ENCODE measurements around the gene MICAL2. TPM values are rescaled to one million over a fixed set of nuclear protein-coding genes. Genes with fewer than 3 reads are reported as not detected.
A peak's percentile ranks its signal among the peaks of the same experiment; 100 is the strongest.

The MICAL2 gene
- total RNA-seq, 1 experiment from 2014 or later, result 153 TPM

DNA sequence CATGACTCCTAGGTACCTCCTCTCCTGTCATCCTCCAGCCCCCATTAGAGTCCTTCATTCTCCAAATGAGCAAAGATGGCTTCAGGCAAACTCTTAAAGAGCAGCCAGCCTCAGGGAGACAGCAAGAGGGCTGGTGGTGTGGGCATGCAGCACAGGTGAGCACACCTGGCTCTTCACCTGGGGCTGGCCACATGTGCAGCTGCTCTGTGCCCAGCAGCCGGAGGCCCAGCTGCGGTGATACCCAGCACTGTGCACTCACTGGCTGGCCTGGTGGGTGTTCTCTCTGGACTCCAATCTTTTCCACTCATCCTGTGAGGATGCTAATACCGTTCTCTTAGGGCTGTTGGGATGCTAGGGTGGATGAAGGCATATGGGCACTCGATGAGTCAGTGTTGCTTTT is 160.9 kb downstream of the MICAL2 start:
- no peak for DNase-seq (ENCODE audit: low spot score)

DNA sequence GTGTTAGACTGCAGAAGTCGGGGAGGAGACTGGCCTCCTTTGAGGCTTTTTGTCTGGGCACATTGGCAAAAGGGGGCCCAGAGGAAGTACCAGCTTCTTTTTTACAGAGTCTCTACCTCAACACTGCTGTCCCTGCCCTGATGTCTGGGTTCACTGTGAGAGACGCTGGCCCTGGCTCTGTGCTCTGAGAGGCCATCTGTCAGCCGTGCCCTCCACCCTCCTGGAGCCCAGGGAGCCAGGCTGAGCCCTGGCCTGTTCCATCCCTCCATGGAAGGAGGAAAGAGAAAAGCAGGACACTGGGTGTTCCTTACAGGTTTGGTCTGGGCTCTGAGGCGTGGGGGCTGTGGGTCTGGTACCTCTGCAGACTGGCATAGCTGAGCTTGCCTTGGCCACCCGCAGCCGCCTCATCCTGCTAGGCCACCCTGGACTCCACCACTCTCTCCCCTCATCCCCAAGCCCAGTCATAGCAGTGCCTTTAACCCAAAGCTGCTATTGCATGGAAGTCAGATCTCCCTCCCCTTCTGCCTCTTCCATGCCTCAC is 161.5 kb downstream of the MICAL2 start:
- no peak for DNase-seq (ENCODE audit: low spot score)

DNA sequence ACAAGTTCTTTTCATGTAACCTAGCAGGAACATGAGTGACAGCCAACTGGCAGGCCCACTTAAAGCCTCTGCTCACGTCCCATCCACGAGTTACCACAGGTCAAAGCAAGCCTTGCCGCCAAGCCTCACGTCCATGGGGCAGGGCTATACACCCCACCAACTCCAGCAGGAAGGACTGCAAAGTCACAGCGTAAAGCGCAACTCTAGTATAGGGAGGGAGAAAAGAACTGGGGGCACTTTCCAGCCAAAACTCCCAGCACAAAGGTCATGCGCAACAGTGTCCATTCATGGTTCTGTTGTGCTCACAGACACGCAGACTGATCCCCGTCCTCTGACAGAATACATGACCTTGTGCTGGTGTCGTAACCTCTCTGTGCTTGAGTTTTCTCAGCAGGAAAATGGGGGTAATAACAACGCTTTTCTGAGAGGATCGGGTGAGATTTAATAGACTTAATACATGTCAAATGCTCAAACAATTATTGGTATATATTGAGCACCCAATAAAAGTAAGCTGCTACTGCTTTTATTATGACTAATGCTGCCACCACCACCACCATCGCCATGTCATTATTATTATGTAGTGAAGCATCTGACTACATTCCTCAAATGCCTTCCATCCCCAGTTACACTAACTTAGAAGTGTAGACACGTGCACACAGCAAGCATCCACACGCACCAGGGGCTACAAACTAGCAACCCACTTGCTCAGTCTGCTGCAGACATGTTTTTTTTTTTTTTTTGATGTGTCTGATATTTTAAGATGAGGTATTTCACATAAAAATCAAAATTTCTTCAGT is 162.6 kb downstream of the MICAL2 start:
- no peak for DNase-seq (ENCODE audit: low spot score)

DNA sequence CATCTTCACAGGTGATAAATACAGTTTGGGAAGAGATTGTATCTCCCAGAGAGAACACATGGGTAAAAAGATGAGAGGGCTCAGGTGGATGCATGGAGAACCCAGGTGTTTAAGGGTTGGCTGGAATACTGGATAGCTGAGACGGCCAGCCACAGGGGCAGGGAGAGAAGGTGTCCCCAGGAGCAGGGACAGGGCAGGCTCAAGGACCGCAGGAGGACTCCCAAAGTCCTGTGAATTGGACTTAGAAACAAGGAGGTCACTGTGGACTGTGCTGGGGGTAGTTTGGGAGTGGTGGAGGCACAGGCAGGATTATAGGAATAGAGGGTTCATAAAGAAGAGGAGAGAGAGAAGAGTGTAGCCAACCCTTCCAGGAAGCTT is 163.2 kb downstream of the MICAL2 start:
- DNase-seq (ENCODE audit: low spot score), result no peak

DNA sequence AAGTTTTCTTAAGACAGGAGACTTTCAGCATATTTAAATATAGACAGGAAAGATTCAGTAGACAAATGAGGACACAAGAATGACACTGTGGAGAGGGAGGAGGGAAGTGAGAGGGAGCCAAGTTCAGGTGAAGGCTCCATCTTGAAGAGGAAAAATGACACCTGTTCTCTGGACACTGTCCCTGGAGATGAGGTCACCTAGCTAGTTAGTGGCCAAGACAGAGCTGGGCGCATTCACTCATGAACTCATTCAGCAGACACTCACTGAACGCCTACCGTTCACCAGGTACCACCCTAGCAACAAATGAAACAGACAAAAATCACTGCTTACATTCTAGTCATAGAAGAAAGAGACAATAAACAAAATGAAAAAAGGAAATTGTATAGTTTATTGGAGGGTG is 163.7 kb downstream of the MICAL2 start:
- DNase-seq (ENCODE audit: low spot score), result no peak

DNA sequence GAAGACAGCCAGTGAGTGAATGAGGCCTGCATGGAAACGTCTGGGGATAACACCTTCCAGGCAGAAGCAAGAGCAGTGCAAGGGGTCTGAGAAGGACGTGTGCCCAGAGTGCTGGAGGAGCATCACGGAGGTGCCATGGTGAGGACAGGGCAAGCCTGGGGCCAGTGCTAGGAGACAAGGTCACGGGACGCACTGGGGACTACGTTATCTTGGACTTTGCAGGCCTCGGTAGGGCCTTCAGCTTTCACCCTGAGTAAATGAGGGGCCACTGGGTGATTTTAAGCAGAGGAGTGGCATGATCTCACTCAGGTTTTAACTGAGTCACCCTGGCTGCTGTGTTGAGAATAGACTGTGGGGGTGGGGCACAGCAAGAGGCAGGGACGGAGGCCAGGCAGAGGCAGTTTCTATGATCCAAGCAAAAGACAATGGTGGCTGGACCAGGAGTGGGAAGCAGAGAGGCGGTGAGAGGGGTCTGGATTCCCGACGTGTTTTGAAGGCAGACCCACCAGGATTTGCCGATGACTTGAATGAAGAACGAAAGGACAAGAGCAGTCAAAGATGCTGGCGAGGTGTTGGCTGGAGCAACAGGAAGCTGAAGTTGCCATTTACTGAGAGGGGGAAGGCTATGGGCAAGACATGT is 164.3 kb downstream of the MICAL2 start:
- DNase-seq (ENCODE audit: low spot score), result no peak

DNA sequence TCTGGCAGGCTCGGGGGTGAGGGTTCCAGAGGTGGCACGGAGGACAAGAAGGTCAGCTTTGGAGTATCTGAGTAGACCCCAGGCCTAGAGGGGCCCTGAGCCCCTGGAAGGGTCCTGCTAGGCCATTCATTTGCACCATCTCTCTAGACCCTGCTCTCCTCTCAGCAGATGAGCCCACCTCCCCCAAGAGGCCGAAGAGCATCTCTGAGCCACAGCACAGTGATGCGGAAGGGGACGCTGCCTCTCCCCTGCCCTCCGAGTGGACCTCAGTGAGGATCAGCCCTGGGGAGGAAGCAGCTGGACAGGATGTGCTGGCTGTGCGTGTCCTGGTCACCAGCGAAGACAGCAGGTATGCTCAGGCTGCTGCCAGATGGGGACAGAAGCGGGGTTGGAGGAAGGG is 165.4 kb downstream of the MICAL2 start:
- no peak for DNase-seq (ENCODE audit: low spot score)

DNA sequence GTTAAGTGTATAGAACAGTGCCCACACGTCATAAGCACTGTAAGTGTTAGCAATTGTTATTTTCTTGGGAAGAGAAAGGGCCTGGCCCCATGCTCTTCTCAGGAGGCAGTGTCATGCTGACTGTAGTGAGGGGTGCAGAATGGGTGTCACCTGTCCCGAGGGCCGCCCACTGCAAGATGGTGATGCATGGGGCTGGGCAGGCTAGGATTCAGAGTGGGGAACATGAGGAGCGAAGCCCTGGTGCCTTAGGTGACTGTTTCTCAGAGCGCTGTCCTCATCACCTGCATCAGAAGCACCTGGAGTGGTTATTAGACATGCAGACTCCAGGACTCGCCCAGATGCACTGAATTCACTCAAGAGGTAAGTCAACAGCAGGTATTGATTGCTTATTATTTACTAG is 166.0 kb downstream of the MICAL2 start:
- DNase-seq (ENCODE audit: low spot score), result no peak

DNA sequence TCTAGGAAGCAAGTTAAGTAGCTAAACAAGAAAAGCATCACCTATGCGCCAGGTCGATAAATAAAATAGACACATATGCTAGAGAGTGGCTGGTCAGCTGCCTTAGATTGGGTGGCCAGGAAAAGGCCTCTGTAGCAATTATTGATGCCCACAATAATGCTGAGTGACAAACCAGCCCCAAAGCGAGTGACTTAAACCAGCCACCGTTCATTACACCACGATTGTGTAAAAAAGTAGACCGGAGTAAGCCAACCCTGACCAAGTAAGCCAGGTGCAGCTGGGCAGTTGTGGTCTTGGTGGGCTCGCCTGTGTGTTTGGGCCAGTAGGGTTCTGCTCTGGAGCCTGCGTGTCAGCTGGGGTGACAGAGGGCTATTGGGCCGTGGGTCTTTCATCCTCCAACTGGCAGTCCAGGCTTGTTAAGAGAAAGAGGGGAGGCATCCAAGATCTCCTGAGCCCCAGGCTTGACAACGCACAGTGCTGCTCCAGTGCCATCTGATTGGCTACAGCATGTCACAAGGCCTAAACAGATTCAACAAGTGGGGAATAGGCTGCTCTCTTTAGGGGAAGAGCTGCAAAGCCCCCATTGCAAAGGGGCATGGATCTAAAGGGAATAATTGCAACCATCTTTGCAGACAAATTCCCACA is 166.6 kb downstream of the MICAL2 start:
- no peak for DNase-seq (ENCODE audit: low spot score)

DNA sequence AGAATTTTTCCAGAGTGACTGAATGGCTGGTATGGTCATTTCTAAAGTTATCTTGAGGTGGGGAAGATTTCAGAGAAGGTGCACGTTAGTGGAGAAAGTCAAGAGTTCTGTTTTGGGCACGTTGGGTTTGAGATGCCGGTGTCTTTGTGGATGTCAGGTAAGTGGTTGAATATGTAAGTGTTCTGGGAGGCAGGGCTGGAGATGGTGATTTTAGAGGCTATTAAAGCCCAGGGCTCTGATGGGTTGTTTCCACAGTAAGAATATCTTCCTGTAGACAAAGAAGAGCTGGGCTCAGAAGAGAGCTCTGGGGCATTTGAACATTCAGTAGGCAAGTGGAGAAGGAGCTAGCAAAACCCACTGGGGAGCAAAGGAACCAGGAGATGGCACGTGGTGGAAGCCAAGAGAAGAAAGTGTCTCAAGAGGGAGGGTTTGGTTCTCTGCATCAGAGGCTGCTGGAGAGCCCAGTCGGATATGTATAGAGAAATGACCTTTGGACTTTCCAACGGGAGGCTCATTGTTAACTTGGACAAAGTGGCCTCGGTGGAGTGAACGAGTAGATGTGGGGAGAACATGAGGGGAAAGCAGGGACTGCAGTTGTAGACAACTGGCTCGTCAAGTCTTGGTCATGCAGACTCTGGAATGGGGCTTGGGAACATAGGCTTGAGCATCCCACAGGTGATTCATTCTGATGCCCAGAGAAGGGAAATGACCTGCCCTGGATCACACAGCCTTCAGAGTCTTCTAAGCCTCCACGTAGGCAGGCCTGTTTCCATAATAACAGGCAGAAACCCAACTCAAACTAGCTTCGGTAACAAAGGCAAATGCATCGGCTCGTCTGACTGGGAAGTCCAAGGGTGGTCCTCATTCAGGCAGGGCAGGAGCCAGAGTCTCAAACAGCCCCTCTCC is 168.6 kb downstream of the MICAL2 start:
- peak; percentile 87 for DNase-seq (ENCODE audit: low spot score)

DNA sequence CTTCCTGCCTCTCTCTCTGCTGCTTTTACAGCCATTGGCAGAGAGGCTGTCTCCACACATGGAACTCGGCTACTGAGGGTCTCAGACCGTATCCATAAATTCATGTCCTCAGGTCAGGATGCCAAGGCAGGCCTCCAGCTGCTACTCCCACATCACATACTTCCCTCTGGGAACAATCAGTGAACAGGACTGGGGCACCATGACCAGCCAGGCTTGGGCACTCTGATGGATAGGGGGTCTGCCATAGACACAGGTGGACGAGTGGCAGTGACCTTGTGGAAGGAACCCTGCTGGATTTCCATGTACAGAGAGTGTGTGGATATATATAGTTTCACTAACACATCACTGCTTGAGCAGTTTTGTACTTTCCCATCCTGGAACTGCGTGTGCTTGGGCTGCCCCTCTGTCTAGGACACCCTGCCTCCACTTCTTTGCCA is 169.3 kb downstream of the MICAL2 start:
- no peak for DNase-seq (ENCODE audit: low spot score)

DNA sequence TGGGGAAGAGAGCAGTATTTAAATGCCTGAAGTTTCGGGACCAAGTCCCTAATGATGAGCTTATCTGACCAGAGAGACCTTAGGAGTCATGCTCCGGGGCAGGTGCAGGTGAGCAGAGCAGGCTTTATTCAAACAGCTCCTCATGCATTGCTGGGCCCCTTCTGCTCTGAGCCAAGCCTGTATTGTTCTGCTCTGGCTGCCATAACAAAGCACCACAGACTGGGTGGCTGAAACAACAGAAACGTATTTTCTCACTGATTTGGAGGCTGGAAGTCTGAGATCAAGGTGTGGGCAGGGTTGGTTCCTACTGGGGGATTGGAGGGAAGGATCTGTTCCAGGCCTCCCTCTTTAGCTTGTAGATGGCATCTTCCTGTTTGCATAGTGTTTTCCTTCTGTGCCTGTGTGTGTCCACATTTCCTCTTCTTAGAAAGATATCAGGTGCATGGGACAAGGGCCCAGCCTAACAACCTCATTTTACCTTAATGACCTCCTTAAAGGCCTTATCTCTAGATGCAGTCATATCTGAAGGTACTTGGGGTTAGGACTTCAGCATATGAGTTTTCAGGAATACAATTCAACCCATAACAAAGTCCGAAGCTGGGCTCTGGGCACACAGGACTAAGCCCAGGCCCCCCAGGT is 169.9 kb downstream of the MICAL2 start:
- no peak for DNase-seq (ENCODE audit: low spot score)

DNA sequence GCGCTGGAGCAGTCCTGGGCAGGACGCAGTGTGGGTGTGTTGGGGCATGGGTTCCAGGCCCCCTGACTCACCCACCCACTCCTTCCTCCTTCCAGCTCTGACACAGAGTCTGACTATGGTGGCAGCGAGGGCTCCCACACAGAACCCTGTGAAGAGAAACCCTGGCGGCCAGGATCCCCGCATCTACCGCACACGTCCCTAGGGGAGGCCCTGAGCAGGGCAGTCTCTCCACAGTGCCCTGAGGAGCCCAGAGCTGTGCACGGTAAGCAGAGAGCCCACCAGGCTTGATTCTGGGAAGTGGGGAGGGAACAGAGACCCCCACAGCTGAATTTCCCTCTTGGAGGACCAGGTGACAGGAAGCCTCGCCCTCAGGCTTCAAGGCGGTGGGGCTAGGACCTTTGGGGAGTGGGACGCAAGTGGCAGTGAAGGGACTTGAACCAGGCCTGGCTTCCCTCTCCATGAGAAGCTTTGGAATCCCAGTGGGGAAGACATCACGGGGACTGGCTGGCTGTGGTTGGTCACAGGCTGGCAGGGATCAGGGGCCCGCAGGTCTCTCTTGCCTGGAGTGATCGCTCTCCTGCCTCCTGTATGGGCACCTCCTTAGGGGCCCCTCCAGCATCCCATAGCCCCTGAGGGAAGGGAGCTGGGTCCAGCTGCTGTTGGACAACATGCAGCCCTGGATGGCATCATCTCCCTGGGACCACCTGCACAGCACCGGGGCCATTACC is 170.6 kb downstream of the MICAL2 start:
- DNase-seq (ENCODE audit: low spot score), result no peak

DNA sequence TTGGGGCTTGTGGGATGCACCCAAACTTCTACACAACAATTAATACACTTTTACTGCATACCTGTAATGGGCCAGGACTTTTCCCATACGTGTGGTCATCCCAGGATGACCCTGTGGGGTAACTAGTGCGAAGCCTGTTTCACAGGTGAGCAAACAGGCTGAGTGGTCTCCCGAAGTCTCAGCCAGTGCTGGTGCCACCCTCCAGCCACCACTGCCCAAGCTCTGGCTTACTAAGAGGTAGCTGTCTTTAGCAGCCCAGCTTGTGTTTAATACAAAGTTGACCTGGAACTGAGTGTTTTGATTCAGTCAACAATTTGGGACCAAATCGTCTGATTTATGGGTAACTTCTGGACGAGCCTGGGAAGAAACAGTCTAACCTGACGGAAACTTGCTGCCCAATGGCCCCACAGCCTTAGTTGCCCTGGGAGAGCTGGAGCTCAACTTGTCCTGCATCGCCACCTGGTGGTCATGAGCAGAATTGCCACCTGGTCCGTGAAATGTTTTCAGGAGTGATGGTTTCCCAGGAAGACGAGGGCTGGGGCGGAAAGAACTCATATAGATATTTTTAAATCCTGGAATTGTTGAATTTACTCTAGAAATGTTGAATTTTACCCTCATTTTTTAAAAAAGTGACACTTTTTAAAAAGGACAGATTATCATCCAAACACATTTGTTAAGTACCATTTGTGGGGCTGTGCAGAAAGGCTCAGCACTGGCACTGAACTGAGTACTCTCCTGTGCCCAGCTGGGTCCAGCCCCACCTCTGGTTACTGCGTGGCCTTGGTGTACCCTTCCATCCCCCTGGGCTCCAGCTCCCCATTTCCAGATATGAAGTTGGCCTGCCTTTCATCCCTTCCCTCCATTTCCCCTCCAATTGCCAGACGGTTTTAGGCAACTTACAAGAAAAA is 171.4 kb downstream of the MICAL2 start:
- peak; percentile 96 for DNase-seq (ENCODE audit: low spot score)

DNA sequence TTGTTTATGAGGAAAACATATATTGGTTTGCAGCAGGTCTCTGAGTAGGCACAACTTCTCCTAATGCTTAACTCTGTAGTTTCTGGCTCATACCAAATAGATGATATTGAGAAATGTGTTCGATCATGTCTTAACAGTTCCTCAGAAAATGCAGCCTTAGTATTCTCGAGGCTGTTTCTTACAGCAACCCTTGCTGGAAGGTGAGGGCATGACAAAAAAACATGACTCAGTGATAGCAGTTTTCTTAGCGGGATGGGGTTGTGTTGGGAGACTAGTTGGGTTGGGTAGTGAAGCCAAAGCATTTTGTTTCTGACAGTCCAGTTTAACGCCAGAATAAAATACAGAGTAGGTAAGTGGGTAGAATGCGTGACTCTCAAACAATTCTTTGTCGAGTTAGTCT is 172.3 kb downstream of the MICAL2 start:
- no peak for DNase-seq (ENCODE audit: low spot score)

DNA sequence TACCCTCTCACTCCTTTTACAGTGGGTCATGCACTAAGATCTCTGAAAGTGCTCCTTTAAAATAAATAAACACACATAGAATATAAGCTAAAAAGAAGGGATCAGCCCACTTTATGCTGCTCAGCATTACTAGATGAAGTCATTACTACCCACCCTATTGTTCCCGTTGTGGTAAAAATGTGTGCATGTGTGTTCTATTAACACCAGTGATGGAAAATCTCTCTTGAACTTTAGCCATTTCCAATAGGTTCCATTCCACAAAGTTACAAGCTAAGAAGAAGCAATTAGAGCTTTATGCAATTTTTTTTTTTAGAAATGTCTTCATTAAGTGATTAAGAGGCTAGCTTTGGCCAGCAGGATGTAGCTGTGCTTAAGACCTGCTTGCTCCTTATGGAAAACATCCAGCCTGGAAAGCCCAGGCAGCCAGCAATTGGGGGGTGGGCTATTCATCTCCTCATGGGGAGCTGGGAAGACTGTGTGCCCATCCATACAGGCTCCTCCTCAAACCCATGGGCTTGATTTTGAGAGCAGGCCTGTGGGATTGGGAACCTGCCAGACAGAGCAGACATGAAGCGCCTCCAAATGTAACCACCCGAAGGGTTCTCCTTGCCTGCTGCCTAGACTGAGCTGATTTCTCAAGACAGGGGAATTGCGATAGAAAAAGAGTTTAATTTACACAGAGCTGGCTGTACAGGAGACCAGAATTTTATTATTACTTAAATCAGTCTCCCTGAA is 174.1 kb downstream of the MICAL2 start:
- no peak for DNase-seq (ENCODE audit: low spot score)

DNA sequence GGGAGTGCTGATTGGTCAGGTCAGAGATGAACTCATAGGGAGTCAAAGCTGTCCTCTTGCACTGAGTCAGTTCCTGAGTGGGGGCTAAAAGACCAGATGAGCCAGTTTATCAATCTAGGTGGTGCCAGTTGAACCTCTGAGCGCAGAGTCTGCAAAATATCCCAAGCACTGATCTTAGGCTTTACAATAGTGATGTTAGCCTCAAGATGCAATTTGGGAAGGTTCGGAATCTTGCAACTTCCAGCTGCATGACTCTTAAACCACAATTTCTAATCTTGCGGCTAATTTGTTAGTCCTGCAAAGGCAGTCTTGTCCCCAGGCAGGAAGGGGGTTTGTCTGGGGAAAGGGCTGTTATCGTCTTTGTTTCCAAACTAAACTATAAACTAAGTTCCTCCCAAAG is 174.7 kb downstream of the MICAL2 start:
- no peak for DNase-seq (ENCODE audit: low spot score)

DNA sequence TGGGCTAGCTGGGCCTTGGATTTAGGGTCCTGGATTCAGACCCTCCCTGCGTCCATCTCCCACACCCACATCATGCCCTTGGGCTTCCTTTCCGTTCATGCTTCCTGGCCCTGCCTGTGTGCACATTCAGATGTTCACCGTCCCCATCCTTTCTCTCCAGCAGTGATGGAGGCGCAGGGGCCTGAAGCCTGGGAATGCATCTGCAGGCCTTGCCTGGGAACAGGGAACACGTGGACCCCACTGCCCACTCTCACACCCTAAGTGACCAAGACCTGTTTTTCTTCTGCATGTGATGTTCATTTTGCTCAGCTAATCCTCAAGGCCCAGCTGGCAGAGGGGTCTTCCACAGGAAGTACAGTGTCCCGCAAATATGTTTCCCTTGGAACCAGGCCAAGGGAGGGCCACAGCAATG is 175.4 kb downstream of the MICAL2 start:
- no peak for DNase-seq (ENCODE audit: low spot score)

DNA sequence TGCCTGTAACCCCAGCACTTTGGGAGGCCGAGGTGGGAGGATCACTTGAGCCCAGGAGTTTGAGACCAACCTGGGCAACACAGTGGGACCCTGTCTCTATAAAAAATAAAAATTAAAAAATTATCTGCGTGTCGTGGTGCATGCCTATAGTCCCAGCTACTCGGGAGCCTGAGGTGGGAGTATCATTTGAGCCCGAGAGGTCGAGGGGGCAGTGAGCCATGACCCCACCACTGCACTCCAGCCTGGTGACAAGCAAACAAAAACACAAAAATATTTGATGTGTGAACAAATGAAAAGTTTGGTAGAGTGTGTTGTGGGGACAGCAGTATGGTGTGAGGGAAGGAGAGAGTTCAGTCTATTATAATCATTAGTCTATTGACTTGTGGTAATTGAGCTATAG is 176.2 kb downstream of the MICAL2 start:
- DNase-seq (ENCODE audit: low spot score), result no peak

Measured in HT-29 (cell line).